SKM-1 (cell line): ENCODE results near the gene GABARAP.

ENCODE experiments used
- DNase-seq: peaks from one replicate; lab custom pipeline; 2025; ENCODE audit not compliant: unreplicated experiment; lab: John Stamatoyannopoulos, UW

Gene GABARAP

GRCh38 chr17:7241090-7241733 is 1.0 kb downstream of the GABARAP start:
- no peak for DNase-seq

- no peak for DNase-seq
Measured at GRCh38 chr17:7240375-7240774, 1.9 kb downstream of the GABARAP start.

- peak; percentile 84 for DNase-seq
Measured at GRCh38 chr17:7239091-7240027, 2.9 kb downstream of the GABARAP start, which contains the start of gene PHF23. Gene PHF23, minus strand, starts transcription at chr17:7239457. Its CDS starts 178 bp downstream, at chr17:7239279.

GRCh38 chr17:7238420-7239090 is 3.7 kb downstream of the GABARAP start:
- no peak for DNase-seq

GRCh38 chr17:7237761-7238419 is 4.4 kb downstream of the GABARAP start:
- DNase-seq = peak; percentile 7

- DNase-seq = no peak
Measured at GRCh38 chr17:7237266-7237760, 4.9 kb downstream of the GABARAP start.

GRCh38 chr17:7236808-7237207 is 5.4 kb downstream of the GABARAP start:
- DNase-seq = no peak

- DNase-seq = no peak
Measured at GRCh38 chr17:7235693-7236665, 6.3 kb downstream of the GABARAP start.

GRCh38 chr17:7234083-7234951 is 7.9 kb downstream of the GABARAP start, which contains the start of gene DVL2:
Gene DVL2, minus strand, starts transcription at chr17:7234517. Its CDS starts 255 bp downstream, at chr17:7234262.
- peak; percentile 38 for DNase-seq

GRCh38 chr17:7233701-7234082 is 8.6 kb downstream of the GABARAP start:
- DNase-seq = no peak

GRCh38 chr17:7232114-7232513 is 10.1 kb downstream of the GABARAP start:
- no peak for DNase-seq

- no peak for DNase-seq
Measured at GRCh38 chr17:7229504-7229903, 12.7 kb downstream of the GABARAP start.

- DNase-seq = no peak
Measured at GRCh38 chr17:7228920-7229319, 13.3 kb downstream of the GABARAP start.

GRCh38 chr17:7226721-7227710 is 15.2 kb downstream of the GABARAP start:
- no peak for DNase-seq

GRCh38 chr17:7225711-7226331 is 16.4 kb downstream of the GABARAP start:
- DNase-seq = no peak

- no peak for DNase-seq
Measured at GRCh38 chr17:7224661-7225111, 17.6 kb downstream of the GABARAP start.

- DNase-seq = no peak
Measured at GRCh38 chr17:7224110-7224509, 18.1 kb downstream of the GABARAP start.
